HG03064 (cell line): Measurements from ENCODE around the gene CACNA1C.

Source experiments
- ATAC-seq: cut with Tn5 transposase; IDR thresholded peaks from one replicate; pipeline ENCODE4 v1.9.1; 2021; ENCODE audit warnings: low read depth; ENCODE audit not compliant: unreplicated experiment

CACNA1C gene

DNA sequence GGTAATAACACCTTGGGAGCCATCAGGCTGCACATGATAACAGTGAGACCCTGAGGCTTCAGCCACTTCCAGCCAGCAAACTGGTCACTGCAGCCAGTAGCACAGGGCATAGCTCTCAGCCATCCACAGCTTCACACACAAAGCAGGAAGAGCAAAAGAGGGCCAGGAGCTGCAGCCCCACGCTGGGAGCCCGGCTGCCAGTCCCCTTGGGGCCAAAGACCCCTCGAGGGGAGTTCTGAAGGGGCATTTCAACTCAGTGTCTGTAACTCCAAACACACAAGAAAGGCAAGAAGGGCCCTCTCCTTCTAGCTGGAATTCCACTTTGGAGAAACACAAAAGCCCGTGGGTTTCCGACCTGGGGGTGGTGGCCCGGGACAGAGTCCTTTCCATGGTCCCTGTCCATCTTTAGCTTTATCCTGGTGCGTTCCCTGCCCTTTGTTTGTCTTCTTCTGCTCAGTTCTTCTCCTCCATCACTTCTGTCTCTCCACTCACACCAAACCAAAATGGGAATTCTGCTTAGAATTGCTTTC lies 590.2 kb downstream of the CACNA1C start:
- ATAC-seq, result no peak

GRCh38 chr12:2643576-2644135 lies 590.9 kb downstream of the CACNA1C start:
- no peak for ATAC-seq

- ATAC-seq, result no peak
Measured at GRCh38 chr12:2644683-2645405, 592.1 kb downstream of the CACNA1C start.

GRCh38 chr12:2645460-2645859 lies 592.7 kb downstream of the CACNA1C start:
- ATAC-seq, result no peak

DNA sequence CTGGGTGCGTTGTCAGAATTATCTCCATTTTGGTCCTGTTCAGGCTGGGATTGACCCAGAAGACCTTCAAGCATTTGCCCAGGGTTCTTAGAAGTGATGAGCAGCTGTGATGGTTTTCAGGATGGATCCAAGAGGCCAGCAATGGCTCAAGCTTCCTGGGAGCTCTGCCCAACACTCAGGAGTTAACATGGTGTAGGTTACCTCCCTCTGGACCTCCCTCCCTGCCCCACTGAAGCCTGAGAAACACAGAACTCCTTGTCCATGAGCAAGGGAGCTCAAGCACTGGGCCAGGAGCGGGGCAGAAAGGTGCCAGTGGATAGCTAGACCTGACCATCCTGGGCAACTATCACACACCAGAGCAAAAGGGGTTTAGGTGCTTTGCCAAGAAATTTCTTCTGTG lies 593.6 kb downstream of the CACNA1C start:
- no peak for ATAC-seq

- ATAC-seq, result no peak
Measured at GRCh38 chr12:2647186-2647585, 594.4 kb downstream of the CACNA1C start.

DNA sequence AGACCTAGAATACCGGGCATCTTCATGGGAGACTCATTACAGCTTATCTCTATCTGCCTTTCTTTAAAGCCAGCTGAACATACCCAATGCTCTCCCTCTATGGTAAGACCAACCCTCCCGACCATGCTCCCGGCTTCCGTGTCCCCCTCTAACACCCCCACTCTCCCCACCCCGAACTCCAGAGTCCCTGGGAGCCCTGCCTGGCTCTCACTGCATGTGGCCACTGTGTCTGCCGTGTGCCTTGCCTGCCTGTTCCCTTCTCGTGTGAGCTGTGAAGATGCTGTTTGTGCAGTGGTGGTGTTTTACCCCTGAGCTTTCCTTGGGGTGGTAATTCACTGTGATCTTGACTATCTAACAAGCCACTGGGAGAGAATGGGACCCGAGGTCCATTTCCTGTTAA lies 595.6 kb downstream of the CACNA1C start:
- no peak for ATAC-seq

DNA sequence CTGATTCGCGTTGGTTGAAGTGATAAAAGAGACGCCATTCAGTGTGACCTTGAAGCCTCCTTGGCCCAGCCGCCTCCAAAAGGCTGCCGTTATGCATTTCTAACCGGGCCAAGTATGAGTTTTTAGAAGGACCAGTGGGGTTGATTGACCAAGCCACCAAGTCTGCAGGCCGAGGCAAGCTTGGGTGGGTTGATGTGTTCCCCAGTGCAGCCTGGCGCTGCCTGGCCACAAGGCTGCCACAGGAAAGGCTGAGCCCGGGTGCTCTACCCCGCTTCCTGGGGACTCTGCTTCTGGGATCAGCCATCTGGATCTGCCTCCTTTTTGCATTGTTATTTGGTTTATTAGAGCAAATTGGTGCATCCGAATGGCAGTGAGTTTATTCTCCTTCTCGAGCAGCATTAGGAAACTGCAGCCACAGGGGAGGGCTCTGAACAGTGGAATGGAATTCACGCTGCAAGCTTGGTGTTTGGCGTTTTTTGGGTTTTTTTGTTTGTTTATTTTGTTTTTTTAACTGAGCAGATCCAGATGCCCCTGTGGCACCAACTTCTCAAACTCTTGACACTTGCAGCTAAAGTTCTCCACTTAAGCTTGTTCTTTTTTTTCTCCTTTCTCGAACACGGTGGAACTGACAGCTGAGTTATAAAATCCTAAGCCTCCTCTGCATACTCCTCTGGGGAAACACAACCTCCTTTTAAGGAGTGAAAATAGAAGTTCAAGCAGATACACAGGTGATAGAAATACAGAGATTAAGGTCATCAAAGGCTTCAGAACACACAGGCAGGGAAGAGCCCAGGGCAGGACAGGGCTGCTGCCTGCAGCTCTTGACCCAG lies 596.6 kb downstream of the CACNA1C start:
- ATAC-seq, result no peak

- ATAC-seq, result no peak
Measured at GRCh38 chr12:2650261-2651067, 597.7 kb downstream of the CACNA1C start.

DNA sequence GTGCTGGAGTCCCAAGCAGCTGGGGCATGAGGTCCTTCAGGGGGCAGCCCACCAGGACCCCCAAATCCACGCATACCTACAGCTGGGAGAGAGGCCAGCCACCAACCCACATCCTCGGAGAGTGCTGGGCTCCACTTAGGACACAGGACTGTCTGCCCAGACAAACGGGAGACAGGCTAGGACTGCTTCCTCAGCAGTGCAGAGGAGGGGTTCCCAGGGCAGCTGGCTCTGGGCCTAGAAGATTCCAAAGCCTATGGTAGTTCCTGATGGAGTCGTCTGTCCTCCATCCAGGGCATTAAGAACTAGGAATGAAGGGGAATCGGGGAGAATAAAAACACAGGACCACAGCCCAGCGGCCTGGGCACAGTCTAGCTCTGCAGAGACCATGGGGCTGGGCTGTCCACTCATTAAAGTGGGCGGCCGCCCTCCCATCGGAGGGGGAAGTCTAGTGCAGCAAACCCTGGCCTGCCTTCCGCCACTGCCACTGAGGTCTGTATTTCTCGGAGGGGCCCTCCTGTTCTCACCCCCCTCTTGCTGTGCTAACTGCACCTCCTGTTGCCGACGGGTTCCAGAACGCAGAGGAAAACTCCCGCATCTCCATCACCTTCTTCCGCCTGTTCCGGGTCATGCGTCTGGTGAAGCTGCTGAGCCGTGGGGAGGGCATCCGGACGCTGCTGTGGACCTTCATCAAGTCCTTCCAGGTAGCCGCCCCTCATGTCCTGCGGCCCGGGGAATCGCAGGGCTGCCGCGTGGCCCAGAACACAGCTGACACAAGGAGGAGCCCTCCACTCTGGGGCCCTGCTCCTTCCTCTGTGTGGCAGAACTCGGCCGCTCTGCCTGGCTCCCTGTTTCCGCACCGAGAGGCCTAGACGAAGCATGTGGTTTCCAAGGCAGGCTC lies 598.5 kb downstream of the CACNA1C start:
- no peak for ATAC-seq

GRCh38 chr12:2652011-2652400 lies 599.2 kb downstream of the CACNA1C start:
- no peak for ATAC-seq

DNA sequence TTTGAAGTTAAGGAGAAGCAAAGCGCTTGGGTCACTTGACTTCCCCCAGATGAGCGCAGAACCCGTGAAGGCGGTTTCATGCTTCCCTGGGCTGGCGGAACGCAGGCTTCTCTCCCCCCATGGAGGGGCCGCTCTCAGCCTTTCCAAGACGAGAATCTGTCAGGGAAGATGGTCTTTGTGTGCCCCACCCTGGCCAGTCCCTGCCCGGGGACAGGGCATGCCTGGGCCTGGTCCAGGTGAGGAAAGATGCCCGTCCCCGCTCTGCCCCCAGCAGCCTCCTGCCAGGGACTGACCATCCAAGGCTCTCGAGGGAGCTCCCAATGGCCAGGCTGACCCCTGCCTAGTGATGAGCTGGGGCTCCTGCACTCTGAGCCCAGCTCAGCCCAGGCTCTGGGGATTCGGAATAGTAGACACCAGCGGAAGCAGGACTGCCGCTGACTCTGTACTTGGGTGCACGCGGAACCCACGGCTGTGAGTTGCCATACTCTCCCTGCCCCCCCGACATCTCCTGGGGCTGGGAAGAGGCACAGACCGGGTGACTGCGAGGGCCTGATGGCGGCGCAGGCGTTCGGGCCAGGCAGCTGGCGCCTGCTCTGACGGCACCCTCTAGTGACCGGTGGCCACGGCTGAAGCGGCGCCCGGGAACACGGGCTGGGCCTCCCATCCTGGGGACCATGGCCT lies 599.8 kb downstream of the CACNA1C start:
- ATAC-seq, result no peak

DNA sequence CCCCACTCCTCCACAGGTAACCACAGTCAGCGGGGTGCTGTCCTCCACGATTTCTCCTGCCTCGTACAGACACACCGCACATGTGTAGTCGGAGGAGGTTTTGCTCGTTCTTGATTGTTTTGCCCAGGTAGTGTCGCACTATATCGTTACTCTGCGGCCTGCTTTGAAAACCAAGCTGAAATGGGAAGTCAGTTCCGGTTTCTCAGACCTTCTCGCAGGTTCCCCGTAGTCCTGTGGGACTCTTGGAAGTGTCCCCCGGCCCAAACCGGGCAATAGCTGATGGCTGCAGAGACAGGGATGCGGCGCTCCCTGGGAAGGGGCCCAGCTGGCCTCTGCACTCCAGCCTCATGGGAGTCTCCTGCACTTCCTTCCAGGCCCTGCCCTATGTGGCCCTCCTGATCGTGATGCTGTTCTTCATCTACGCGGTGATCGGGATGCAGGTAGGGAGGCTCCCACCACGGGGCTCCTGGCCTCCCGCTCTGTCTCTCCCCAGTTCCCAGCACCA lies 600.7 kb downstream of the CACNA1C start:
- ATAC-seq, result no peak

DNA sequence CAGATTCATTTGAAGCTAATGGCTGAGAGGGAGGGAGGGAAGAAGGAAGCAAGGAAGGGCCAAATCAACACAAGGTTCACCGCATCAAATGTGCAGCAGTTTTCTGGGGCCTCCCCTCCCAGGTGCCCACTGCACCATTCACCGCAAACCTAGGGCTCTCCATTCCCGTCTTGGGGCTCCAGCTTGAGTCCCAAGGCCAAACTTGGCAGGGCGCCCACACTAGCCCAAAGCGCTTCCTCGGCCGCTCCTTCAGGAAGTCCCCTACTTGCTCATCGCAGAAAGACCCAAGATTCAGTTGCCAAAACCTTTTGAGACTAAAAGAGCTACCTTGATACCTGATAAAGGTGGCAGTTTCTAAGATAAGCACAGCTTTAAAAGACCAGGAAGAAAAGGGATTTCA lies 601.5 kb downstream of the CACNA1C start:
- no peak for ATAC-seq

- ATAC-seq, result no peak
Measured at GRCh38 chr12:2654741-2655140, 602.0 kb downstream of the CACNA1C start.

DNA sequence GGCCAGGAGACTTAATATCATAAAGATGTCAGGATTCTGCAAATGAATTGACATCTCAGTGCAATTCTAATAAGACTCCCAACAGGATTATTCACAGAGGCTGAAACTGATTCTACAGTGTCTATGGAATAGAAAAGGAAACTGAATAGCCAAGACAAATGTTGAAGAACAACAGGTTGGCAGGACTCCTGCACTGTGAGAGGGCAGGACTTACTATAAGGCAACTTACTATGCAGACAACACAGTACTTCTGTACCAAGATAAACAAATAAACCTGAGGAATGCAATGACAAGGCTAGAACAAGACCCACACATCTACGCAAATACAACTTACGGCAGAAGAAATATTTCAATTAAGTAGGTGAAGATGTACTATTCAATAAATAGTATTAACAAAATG lies 609.7 kb downstream of the CACNA1C start:
- ATAC-seq, result no peak

DNA sequence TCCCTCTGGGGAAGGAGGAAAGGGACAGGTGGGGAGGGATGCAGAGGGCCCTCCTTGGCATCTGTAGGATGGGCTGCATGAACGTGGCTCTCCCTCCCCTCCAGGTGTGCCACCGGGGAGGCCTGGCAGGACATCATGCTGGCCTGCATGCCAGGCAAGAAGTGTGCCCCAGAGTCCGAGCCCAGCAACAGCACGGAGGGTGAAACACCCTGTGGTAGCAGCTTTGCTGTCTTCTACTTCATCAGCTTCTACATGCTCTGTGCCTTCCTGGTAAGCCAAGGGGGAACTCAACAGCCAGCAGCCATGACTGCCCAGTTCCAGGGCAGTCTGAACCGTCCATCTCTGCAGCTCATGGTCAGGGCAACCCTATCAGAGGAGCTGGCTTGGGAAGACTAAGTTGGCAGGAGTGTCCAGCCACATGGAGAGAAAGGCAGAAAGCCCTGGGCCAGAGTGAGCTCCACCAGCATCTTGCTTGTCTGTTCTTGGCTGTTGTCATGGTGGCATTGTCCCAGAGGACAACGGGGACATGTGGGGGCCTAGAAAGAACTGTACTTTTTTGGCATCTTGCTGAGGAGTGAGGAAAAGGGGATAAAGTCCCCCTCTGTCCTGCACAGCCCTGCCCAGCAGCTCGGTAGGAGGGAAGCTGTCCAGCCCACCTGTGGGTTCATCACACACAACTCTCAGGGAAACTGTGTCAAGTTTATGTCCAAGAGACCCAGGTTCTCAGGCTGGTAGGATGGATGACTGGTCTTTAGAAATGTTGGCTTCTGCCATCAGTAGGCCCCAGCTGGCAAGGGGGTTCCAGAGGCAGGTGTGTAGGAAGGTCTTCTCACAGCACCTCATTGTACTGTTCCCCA lies 612.2 kb downstream of the CACNA1C start:
- ATAC-seq, result no peak

DNA sequence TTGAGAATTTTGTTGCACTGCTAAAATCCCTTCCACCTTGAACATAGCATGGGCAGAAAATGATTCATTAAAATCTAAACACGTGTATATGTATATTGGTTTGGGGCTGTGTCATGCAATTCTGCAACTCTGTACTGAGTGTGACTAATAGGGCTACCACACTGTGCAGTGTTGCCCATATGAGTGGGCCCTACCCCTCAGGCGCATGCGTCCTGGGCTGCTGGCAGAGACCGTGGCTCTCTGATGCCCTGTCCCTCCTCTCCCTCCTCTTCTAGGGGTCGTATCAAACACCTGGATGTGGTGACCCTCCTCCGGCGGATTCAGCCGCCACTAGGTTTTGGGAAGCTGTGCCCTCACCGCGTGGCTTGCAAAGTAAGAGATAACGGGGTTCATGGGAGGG lies 613.6 kb downstream of the CACNA1C start:
- ATAC-seq, result no peak
